GM18520 (cell line): ENCODE measurements around the gene STXBP5.

Source experiments
- ATAC-seq: cut with Tn5 transposase; IDR thresholded peaks from one replicate; pipeline ENCODE4 v1.9.1; 2021; ENCODE audit not compliant: unreplicated experiment

Gene STXBP5

DNA sequence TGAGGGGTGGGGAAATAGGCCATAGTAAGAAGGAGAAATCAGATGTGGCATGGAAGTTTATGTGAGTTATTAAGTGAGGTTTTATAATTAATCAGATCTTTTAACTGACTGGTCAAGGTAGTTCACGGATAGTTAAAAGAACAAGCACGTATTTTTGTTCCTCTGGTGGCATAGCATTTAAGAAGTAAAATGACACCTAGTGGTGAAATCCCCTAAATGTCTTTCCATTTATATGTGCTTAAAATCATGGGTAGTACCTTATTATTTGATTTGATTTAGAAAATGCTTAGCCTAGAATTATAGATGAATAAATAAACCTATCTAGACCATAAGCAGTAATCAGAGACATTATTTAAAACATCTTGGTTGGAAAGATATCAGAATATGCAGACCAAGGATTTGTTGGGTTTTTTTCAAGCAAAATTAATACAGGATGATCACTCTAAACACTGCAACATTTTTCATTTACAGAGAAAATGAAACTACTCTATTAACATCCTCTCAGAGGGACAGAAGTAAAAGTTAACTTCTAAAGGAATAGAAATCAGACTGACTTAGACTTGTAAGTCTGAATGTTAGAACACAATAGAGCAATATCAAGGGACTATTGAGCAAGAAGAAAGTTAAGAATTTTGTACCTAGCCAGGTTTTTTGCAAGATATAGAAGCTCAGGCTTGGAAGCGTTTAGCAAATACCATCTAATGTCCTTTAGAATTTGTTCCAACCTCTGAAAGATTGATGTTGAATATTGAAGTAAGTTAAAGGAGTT is 81.1 kb downstream of the STXBP5 start:
- no peak for ATAC-seq

DNA sequence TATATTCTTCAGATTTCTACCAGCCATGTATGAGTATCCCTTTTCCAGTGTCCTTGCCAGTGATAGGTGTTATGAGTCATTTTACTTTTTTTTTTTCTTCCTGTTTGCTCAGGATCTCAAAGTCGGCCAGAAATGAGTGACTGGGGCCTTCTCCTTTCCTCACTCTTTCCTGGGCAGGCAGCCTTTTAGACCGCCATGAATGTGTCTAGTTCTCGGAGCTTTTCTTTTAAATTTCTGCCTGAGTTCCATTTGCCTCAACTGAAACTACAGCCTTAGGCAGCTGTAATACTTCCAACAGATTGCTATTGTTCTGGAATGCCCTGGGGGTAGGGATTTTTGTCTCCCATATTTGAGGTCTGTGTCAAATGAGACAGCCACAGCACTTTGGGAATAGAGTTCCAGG is 83.7 kb downstream of the STXBP5 start:
- no peak for ATAC-seq

DNA sequence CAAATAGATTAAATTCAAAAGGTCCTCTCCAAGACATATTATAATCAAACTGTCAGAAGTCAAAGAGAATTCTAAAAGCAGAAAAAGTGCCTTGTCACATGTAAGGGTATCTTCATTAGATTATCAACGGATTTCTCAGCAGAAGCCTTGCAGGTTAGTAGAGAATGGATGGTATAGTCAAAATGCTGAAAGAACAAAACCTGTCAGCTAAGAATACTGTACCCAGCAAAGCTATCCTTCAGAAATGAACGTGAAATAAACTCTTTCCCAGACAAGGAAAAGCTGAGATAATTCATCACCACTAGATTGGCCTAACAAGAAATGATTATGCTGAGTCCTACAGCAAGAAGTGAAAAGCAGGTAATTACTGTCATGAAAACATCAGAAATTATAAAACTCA is 92.9 kb downstream of the STXBP5 start:
- no peak for ATAC-seq

- ATAC-seq: no peak
Observed at GRCh38 chr6:147297663-147298316, 93.6 kb downstream of the STXBP5 start.

GRCh38 chr6:147298461-147298860 is 94.2 kb downstream of the STXBP5 start:
- ATAC-seq: no peak

GRCh38 chr6:147299035-147299434 is 94.8 kb downstream of the STXBP5 start:
- ATAC-seq: no peak

DNA sequence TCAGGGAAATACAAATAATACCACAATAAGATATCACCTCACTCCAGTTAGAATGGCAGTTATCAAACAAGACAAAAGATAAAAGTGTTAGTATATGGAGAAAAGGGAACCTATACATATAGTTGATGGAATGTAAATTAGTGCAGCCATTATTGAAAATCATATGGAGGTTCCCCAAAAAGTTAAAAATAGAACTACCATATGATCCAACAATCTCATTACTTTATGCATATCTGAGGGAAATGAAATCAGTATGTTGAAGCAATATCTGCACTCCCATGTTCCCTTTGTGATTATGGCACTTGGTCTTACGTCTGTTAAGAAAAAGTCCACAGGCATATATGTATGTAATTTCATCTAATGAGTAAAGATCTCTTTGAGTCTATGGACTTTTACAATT is 96.9 kb downstream of the STXBP5 start:
- no peak for ATAC-seq

- no peak for ATAC-seq
Observed at GRCh38 chr6:147304016-147304415, 99.8 kb downstream of the STXBP5 start.

DNA sequence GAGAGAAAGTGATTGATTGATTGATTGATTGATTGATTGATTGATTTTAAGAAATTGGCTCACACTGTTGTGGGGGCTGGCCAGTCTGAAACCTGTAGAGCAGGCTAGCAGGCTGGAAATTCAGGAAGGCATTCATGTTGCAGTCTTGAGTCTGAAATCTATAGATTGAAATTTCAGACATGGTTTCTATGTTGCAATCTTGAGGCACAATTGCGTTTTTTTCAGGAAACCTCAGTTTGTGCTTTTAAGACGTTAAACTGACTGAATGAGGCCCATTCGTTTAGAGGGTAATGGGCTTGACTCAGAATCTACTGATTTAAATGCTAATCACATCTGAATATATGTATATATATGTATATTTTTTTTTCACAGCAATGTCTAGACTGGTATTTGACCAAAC is 106.3 kb downstream of the STXBP5 start:
- no peak for ATAC-seq

DNA sequence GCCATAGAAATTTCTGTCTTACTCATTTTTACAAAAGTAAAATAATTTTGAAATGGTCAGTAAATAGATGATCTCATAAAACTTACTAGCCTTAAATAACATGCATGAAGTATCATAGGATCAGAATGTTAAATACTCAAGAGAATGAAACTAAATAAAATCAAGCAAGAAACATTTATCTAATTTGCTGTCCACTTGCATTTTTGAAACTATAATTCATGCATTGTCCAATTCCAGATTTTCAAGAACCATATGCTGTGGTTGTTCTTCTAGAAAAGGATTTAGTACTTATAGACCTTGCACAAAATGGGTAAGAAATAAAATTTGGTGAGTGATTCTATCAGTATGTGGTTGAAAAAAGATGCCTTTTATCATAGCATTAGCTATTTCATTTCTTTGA is 107.0 kb downstream of the STXBP5 start:
- ATAC-seq: no peak

DNA sequence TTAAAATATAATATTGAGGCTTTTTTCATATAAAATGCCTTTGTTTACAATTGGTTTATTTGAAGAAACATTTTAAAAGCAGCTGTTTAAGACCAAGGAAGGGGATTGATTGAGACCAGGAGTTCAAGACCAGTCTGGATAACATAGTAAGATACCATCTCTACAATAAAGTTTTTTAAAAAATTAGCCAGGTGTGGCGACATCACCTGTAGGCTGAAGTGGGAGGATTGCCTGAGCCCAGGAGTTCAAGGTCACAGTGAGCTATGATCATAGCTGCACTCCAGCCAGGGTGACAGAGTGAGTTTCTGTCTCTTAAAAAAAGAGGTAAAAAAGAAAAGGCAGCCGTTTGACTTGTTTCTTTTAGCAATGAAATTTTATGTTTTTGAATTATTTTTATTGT is 117.0 kb downstream of the STXBP5 start:
- ATAC-seq: no peak

DNA sequence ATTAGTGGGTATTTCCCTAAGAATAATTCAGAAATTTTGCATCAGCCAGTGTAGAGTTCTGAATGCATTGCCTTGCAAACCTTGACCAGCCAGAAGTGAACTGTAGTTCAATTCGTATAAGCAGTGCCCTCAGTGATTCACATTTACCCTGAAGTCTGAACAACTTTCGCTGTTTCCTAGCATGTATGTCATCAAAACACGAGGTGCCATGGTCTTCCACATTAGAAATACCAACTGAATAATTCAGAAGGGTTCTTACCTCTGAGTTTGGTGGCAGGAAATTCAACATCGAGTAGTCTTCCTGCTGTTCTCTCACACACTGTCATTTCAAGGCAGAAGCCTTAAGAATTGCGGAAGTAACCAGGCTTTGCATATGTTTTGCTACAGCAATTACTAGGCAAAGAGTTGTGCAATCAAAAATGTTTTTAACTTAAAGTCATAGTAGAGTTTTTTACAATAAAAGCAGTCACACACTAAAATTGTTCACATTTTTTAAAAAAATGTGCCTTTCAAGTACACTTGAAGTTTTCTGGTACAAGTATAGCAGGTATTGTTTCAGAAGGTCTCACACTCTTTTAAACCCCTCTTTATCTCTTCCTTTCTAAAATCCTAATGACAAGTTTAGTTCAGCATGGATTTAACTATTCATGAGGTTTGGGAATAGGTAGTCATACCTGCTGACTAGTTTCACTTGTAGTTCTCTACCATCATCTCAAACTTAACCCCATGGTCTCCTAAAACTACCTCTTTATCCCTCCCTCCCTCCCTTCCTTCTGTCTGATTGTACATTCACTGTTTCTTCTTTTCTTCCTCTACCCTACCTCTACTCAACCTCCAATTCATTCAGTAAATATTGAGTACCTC is 118.3 kb downstream of the STXBP5 start:
- ATAC-seq: peak; percentile 99

- no peak for ATAC-seq
Observed at GRCh38 chr6:147325557-147325956, 121.3 kb downstream of the STXBP5 start.

- ATAC-seq: no peak
Observed at GRCh38 chr6:147331401-147331800, 127.2 kb downstream of the STXBP5 start.

DNA sequence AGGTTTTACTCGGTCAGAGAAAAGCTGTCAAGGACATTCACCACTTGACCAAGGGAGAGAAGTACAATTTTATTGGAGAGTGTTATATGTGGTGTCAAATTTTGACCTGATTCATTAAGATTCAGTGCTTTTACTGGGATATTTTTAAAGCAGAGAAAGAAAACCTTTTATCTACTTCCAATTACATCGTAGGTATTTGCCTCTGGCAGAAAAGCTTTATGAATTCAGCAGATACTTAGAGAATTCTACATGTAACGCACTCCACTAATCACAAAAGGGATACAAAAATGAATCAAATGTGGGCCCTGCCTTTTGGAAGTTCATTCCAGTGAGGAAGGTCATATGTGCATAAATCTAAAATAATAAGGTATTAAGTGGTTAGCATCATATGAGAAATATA is 133.7 kb downstream of the STXBP5 start:
- ATAC-seq: no peak

DNA sequence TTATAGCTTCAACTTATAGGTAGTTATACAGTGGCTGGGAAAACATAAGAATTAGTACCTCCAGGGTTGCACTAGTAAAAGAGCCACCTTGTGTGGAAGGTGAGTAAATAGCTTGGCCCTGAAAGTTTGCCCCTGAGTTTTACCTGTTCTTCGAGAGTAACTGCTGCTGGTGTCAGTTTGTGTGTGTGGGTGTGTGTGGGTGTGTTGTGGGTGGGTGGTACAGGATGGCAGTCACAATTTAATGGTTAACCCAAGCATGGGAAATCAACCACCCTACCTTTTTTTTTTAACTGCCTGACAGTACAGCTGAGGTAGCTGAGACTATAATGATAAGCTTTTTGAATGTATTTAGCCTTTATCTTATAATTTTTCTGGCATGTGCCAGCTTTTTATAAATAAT is 137.3 kb downstream of the STXBP5 start:
- no peak for ATAC-seq

DNA sequence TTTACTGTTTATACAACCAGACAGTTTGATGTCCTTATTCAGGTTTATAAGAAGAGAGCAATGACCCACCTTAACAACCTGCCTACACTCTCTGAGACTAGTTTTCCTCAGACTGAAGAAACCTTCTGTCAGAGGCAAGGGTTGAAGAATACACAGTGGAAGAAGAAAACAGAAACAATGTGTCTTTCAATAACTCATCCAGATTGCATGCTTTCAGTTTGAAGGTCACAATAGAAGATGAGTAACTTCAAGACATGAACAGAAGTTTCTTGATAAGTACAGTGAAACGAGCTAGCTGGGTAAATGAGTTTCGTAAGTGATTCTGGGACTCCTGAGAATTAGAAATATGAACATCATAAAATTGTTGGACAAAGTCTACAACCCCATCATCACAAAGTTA is 141.7 kb downstream of the STXBP5 start:
- ATAC-seq: no peak

DNA sequence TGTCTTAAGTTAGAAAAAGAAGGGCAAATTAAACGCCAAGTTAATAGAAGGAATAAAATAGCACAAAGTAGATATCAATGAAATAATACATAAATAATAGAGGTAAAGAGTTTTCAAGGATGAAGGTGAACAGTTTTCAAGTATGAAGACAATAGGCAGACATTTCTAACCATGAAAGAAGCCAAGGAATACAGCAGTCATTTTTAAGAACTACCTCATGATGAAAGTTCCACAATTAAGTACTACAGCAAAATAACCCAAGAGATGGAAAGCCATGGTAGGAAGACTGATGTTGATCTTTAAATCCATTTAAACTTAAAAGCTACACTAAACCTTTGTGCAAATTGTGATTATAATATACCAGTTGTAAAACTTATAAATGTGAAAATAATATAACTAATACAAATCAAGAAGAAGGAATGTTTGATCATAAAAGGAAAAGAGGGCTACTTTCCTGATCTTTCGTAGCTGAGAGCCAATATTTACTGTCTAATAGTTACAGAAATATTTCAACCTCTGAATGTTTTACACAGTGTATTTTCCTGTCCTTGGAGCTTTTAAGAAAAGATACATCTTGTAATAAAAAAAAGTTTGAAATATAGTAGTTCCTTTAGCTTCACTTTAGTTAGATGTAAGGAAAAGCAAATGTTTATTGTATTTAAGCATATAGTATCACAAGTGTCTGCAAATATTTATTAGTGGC is 143.1 kb downstream of the STXBP5 start:
- no peak for ATAC-seq

DNA sequence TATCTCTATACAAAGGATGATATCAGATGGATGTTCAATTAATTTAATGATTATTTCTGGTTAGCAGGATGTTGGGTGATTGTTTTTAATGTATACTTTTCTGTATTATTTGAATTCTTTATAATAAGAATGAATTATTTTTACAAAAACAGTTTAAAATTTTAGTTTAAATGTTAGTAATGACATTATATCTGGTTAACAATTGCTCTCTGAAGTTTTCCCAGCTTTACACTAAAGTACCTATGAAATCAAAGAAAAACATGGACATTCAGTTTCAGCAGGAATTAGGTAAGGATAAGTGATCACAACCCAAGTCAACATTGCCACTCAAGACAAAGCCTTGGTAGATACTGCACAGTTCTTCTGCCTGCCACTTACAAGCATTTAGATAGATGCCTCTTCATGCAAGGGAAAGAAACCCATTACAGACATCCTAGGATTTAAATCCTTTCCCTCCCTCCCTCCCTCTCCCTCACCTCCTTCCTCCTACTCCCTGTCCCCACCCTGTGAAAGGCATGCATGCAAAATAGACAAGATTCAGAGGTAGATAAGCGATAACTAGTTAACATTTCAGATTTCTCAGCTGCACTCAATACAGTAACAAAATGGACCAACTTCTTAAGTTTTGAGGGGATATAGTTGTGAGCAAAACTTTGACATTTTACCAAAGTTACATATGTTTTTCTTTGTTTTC is 143.8 kb downstream of the STXBP5 start:
- ATAC-seq: no peak

DNA sequence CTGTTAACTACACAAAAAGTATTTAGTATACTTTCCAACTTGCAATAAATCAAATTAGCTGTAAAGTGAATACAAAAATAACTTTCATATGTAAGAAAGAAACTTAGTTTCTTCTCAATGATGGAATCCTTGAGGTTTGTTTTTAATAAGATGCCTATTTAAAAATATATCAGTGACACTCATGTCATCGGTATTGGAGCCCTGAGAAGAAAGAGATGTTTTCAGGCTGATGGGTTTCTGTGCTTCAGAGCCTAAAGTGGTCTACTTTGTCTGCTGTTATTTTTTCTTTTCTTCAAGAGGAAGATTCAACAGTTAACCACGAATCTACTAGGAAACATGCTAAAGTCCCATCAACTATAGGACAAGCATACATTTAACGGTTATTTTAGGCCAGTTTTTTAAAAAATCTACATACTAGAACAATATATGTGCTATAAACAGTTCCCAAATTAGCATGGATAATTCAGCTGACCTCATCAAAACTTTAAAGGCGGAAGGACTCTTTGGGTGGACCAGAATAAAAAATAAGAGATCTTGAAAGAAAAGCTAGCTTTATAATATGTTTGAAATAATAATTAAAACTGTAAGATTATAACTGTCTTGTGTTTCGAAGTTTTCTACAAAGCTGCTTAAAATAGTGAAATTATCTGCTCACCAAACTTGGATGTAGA is 157.2 kb downstream of the STXBP5 start:
- no peak for ATAC-seq
